HG03378 (cell line): Measurements from ENCODE around the gene PDYN.

Experiments
- ATAC-seq: cut with Tn5 transposase; IDR thresholded peaks from one replicate; pipeline ENCODE4 v1.9.1; 2021; ENCODE audit warnings: mild to moderate bottlenecking, moderate library complexity; ENCODE audit not compliant: unreplicated experiment

The PDYN gene

GRCh38 chr20:1952737-1953530, 40.9 kb downstream of the PDYN start:
- no peak for ATAC-seq

GRCh38 chr20:1951436-1952115, 42.3 kb downstream of the PDYN start:
- no peak for ATAC-seq

DNA sequence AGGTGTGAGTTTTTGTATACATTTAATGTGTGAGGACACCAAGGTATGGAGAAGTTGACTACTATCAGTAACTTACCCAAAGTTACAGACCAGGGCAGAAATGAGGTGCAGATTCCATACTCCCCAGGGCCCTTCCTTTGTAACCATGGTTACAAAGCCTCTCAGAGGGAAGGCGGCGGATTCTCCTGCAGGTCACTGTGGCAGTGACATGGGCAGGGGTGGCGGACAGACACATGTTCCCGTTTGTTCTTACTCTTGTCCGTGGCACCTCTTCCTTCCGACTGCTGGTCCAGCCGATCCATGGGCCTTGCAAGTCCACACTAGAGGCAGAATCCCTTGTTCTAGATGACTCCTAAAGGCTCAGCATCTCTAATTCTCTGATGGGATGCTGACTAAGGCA, 43.0 kb downstream of the PDYN start:
- ATAC-seq, result no peak

DNA sequence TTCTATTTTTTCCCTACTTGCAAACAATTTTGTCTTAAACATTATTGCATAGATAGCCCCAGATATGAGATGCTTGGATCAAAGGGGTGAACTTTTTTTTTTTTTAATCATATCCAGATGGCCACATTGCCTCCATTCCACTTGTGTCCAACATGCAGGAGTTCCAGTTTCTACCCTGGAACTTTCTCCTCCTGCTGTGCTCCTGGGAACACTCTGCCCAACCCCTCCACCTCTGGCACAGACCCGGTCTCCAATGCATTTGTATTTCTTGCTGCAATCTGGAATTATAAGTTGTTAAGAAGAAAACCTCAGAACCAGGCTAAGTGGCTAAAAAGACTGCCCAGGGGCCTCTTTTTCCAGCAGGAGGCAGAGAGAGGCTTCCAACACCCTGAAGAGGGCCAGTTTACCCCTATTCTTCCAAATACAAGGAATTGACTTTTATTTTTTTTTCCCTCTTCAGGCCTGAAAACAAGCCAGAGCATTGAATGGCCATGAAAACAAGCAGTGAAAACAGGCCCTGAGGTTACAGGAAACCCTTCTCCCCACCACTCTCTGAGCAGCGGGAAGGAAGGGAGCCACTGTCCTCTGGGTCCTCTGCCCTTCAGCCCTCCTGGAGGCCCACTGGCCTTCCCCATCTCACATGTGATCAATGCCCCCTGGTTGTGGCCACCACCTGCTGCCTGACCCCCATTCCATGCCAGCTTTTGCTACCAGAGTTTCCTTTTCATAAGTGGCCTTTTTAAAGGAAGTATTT, 44.3 kb downstream of the PDYN start:
- ATAC-seq, result no peak

GRCh38 chr20:1947535-1947846, 46.4 kb downstream of the PDYN start:
- ATAC-seq, result no peak

GRCh38 chr20:1946762-1947534, 46.9 kb downstream of the PDYN start:
- ATAC-seq, result no peak

DNA sequence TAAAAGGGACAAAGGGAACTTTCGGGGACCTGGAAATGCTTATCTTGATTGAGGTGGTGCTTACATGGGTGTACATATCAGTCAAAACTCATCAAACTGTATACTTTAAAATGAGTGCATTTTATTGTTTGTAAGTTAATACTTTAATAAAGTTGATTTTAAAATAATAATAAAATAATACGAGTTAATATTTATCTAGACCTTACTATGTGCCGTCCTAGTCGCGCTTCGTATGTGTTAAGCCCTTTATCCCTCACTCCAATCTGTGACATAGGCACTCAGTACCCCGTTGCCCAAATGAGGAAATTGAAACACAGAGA, 47.5 kb downstream of the PDYN start:
- no peak for ATAC-seq

- no peak for ATAC-seq
Measured at GRCh38 chr20:1945660-1946059, 48.2 kb downstream of the PDYN start.

- ATAC-seq, result no peak
Measured at GRCh38 chr20:1945134-1945618, 48.7 kb downstream of the PDYN start.

- ATAC-seq, result no peak
Measured at GRCh38 chr20:1944345-1945091, 49.3 kb downstream of the PDYN start.

DNA sequence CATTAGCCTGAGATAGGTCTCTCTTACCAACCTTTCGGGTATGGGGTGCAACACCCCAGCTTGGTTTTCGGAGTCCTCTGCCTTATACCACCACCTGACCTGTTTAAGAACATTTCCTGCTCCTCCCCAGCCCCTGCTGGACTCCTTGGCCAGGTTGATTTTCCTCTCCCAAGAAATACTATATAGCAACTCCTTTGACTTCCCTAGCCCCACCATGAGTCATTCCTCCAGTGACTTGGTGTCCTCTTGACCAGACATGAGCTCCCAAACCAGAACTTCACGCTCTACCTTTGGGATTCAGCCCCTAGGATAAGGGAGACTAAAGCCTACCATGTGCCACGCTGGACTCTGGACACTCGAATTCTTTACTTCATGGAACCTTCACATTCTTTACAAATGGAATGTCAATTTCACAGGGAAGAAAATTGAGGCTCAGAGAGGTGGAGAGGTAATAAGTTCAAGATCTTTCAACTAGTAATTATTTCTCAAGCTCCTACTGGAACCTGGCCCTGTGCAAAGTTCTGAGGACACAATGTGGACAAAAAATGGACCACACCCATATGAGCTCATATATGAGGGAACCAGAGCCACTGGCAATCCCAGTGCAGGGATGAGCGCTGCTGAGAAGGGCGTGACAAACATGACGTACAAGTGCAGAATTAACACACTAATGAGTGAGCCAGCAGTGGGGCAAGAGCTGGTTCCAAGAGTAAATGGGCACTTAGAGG, 50.4 kb downstream of the PDYN start:
- ATAC-seq, result no peak

DNA sequence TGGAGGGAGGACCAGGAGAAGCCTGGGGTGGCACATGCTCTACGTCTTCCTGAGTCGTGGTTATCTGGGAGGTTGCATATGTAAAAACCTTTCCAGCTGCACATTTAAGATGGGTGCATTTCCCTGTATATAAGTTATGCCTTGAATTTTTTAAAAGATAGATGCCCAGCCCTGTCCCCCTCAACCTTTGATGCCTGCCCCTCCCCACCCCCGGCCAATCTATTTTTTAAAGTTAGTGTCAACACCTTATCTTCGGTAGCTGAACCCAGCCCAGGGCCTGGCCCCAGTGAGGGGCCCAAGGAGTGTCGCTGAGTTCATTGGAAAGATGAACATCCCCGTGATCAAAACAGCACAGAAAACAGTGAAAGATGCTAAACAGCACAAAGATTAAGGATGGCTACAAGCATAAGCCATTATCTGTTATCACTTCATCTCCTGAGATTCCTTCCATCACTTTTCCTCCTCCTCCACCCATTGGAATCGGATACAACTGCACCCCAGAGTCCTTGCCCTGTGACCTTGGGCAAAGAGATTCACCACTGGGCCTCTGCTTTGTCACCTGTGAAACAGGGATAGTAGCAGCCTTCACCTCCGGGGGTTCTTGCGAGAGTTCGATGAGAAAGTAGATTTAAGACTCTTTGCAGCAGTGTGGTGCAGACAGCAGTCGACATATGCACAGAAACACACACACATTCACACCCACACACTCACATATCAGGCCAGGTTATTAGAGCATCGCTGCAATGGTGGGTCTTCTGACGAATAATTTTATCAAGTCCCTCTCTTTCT, 51.2 kb downstream of the PDYN start:
- ATAC-seq, result no peak

GRCh38 chr20:1942061-1942460, 51.8 kb downstream of the PDYN start:
- no peak for ATAC-seq

DNA sequence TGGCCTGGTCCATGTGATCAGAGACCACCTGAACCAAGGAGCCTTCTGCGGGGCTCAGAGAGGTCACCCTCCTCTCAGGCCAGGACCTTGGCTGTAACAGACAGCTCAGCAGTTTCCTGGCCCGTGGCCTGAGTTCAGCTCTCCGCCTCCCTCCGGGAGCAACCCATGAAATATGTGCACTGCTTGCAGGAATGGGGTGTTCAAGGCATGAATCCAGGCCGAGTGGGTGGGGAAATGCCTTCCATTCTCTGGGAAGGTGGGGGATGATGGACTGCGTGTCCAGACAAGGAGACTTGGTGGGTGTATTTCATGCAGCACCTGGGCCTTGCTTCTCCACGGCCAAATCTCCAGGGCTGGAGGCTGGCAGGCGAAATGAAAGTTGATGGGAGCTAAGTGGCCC, 52.6 kb downstream of the PDYN start:
- ATAC-seq, result no peak

DNA sequence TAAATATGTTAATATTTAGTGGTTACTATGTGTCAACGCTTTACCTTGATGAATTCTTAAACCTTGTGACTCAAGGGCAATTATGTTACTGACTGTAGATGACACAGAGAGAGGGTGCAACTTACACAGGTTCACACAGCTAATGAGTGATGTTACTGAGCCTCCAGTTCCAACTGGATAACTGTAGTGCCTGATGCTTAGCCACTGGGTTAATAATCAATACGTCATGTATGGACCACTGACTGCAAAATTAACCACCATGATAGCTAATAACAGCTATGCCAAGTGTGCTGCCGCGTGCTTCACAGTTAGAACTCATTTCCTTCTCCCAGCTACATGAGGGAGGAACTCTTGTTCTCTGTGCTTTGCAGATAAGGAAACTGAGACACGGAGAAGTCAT, 53.3 kb downstream of the PDYN start:
- no peak for ATAC-seq

GRCh38 chr20:1939270-1939595, 54.6 kb downstream of the PDYN start:
- ATAC-seq, result no peak

DNA sequence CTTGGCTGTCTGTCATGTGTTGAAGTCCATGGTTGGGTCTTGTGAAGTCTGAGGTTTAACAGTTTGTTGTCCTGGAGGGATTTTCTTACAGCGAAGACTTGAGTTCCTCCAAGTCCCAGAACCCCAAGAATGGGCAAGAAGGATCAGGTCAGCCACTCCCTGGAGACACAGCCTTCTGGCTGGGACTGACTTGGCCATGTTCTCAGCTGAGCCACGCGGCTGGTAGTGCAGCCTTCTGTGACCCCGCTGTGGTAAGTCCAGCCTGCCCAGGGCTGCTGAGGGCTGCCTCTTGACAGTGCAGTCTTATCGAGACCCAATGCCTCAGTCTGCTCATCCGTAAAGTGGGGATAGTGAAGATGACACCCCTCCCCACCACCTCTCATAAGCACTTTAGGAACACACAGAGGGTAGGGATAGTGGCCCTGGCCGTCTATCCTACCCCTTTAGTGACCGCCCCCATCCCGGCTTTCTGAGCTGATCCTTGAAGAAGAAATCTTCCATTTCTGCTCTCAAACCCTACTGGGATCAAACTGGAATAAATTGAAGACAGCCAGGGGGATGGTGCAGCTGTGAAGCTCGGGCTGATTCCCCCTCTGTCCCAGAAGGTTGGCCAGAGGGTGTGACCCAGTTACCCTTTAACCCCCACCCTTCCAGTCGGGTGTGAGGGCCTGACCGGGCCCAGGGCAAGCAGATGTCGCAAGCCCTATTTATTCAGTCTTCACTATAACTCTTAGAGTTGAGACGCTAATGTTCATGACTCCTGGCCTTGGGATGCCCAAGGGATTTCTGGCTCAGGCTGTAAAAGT, 55.2 kb downstream of the PDYN start:
- no peak for ATAC-seq

DNA sequence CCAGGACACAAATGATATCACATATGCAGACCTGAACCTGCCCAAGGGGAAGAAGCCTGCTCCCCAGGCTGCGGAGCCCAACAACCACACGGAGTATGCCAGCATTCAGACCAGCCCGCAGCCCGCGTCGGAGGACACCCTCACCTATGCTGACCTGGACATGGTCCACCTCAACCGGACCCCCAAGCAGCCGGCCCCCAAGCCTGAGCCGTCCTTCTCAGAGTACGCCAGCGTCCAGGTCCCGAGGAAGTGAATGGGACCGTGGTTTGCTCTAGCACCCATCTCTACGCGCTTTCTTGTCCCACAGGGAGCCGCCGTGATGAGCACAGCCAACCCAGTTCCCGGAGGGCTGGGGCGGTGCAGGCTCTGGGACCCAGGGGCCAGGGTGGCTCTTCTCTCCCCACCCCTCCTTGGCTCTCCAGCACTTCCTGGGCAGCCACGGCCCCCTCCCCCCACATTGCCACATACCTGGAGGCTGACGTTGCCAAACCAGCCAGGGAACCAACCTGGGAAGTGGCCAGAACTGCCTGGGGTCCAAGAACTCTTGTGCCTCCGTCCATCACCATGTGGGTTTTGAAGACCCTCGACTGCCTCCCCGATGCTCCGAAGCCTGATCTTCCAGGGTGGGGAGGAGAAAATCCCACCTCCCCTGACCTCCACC, 56.4 kb downstream of the PDYN start:
- no peak for ATAC-seq
